Sigmoid colon (tissue), 7 donors: ENCODE data around the gene C5AR2. TPM values are rescaled to one million over a fixed set of nuclear protein-coding genes. Genes with fewer than 3 reads are reported as not detected.

Experiments used
- DNase-seq: peaks from one replicate; pipeline ENCODE4 v3.0.0-alpha.2; 2019
- H3K27ac ChIP-seq, 4 donors: fragments of 200-600 bp; sonication (generic); one replicate each; pipeline ENCODE4 v1.5.1; 2016 to 2019; ENCODE audit warnings: mild to moderate bottlenecking in 1 of 4
- H3K27me3 ChIP-seq, 3 donors: fragments of 200-600 bp; sonication (generic); one replicate each; pipeline ENCODE4 v1.5.1; 2019; ENCODE audit warnings: mild to moderate bottlenecking in 1 of 3
- H3K36me3 ChIP-seq, 4 donors: fragments of 200-600 bp; sonication (generic); one replicate each; pipeline ENCODE4 v1.5.1; 2016 to 2019
- H3K4me1 ChIP-seq, 4 donors: fragments of 200-600 bp; sonication (generic); one replicate each; pipeline ENCODE4 v1.5.1; 2017 to 2019
- H3K4me3 ChIP-seq, 4 donors: fragments of 200-600 bp; sonication (generic); one replicate each; pipeline ENCODE4 v1.5.1; 2017 to 2019; ENCODE audit warnings: mild to moderate bottlenecking in 2 of 4, moderate library complexity in 1 of 4
- H3K9me3 ChIP-seq, 4 donors: fragments of 200-600 bp in 3 of 4; sonication (generic) in 3 of 4; one replicate each; pipeline versions ENCODE4 v1.5.1 to v1.6.1; 2013 to 2019
- CTCF ChIP-seq, 4 experiments: fragments of 450-650 bp in 3 of 4; fragments of 200-600 bp in 1 of 4; IDR thresholded peaks; one replicate each; pipeline ENCODE4 v1.5.1; 2016 to 2019; ENCODE audit warnings: antibody characterized with exemption in 4 of 4, mild to moderate bottlenecking in 3 of 4, moderate library complexity in 2 of 4
- EP300 ChIP-seq, 4 donors: sonication (generic); formaldehyde crosslinking; IDR thresholded peaks; one replicate each; pipeline ENCODE4 v1.6.1; 2017; ENCODE audit warnings: antibody characterized with exemption in 4 of 4
- POLR2A ChIP-seq, 2 donors: fragments of 450-650 bp; IDR thresholded peaks; one replicate each; pipeline ENCODE4 v1.6.1; 2016; ENCODE audit warnings: antibody characterized with exemption in 2 of 2, mild to moderate bottlenecking in 2 of 2, moderate library complexity in 2 of 2
- POLR2AphosphoS5 ChIP-seq, 4 donors: sonication (generic); formaldehyde crosslinking; IDR thresholded peaks; one replicate each; pipeline ENCODE4 v1.6.1; 2017; ENCODE audit warnings: antibody characterized with exemption in 4 of 4
- WGBS, 2 donors: extraction: QIAGEN DNeasy Blood & Tissue Kit; methylation state at CpG; one replicate each; pipeline ENCODE4 v1.1.7; 2013; 5-methylcytosine and 5-hydroxymethylcytosine counted together
- intact Hi-C: fragments of 100-400 bp; cut with DNase I; formaldehyde crosslinking; loops from one replicate; pipeline ENCODE4 v1.15.1; 2023
- polyA plus RNA-seq, 3 donors: library from polyadenylated mRNA; stranded (reverse); fragments of 200-250 nt; gene quantifications; one replicate each; pipeline ENCODE4 v1.2.3, GENCODE V29; 2013
- total RNA-seq, 4 donors: library from RNA; depleted of rRNA; stranded (reverse); fragments of >200 nt; gene quantifications; one replicate each; pipeline ENCODE4 v1.1.0, GENCODE V29; 2016
- donor health status: healthy with polysubstance abuse.
- donor health status: Bipolar disorder and iron deficiency.
- donor health status: healthy.

The C5AR2 gene
- total and polyA plus RNA-seq, 7 donors, result 0.60 to 2.7 (median 1.4) TPM

- DNase-seq, result no peak
- no peaks in the 10 kb centered on the region for H3K36me3 ChIP-seq
- intact Hi-C loops, result no loop called here
- WGBS, 2 donors, result 85 to 89% methylated on average over 10 of the region's 10 CpGs
- peaks cover 0 to 6% (median 0%) of the 10 kb centered on the region in 4 donors for H3K4me1 ChIP-seq
- TF ChIP-seq POLR2A (IDR thresholded peaks at IDR 0.05), result no peak
- no peak for TF ChIP-seq CTCF (IDR thresholded peaks at IDR 0.05)
- TF ChIP-seq POLR2AphosphoS5 (IDR thresholded peaks at IDR 0.05), result no peak
- no peak for TF ChIP-seq EP300 (IDR thresholded peaks at IDR 0.05)
- H3K27ac ChIP-seq, result no peak overlapping the region
- no peaks in the 10 kb centered on the region for H3K27me3 ChIP-seq
- H3K9me3 ChIP-seq, result no peaks in the 10 kb centered on the region
- H3K4me3 ChIP-seq, result no peak overlapping the region
Measured at GRCh38 chr19:47302249-47302648, 29.7 kb upstream of the C5AR2 start.

- Histone ChIP-seq H3K36me3 (no peaks in the 10 kb centered on the region), H3K4me1 (peaks cover 0 to 6% (median 0%) of the 10 kb centered on the region in 4 donors), H3K4me3 (no peak overlapping the region), H3K27ac (no peak overlapping the region), H3K27me3 (no peaks in the 10 kb centered on the region), H3K9me3 (no peaks in the 10 kb centered on the region)
- TF ChIP-seq CTCF (IDR thresholded peaks at IDR 0.05), result no peak
- no peak for TF ChIP-seq POLR2A (IDR thresholded peaks at IDR 0.05)
- no peak for TF ChIP-seq POLR2AphosphoS5 (IDR thresholded peaks at IDR 0.05)
- WGBS, 2 donors, result 62 to 84% methylated on average over 6 of the region's 6 CpGs
- no peak for DNase-seq
- intact Hi-C loops, result no loop called here
Measured at GRCh38 chr19:47303966-47304365, 28.0 kb upstream of the C5AR2 start.

- intact Hi-C loops, result no loop called here
Measured at GRCh38 chr19:47305309-47305751, 26.6 kb upstream of the C5AR2 start.

GRCh38 chr19:47306303-47306702 is 25.7 kb upstream of the C5AR2 start:
- Histone ChIP-seq H3K4me1 (peaks cover 0 to 6% (median 0%) of the 10 kb centered on the region in 4 donors), H3K4me3 (no peak overlapping the region), H3K36me3 (no peaks in the 10 kb centered on the region), H3K9me3 (no peaks in the 10 kb centered on the region), H3K27ac (no peak overlapping the region), H3K27me3 (peaks cover 0 to under 1% (median 0%) of the 10 kb centered on the region in 3 donors)
- TF ChIP-seq POLR2AphosphoS5 (IDR thresholded peaks at IDR 0.05), result no peak
- no peak for TF ChIP-seq CTCF (IDR thresholded peaks at IDR 0.05)
- TF ChIP-seq POLR2A (IDR thresholded peaks at IDR 0.05), result no peak
- no peak for TF ChIP-seq EP300 (IDR thresholded peaks at IDR 0.05)
- 88 to 90% methylated on average over 3 of the region's 3 CpGs for WGBS, 2 donors
- intact Hi-C loops, result no loop called here
- no peak for DNase-seq

More at GRCh38 chr19:47305309-47305751, 26.6 kb upstream of the C5AR2 start:
- TF ChIP-seq EP300 (IDR thresholded peaks at IDR 0.05), result no peak
- TF ChIP-seq POLR2A (IDR thresholded peaks at IDR 0.05), result no peak
- TF ChIP-seq POLR2AphosphoS5 (IDR thresholded peaks at IDR 0.05), result peak in 1 of 4 donors; percentile 14
- TF ChIP-seq CTCF (IDR thresholded peaks at IDR 0.05), result peak; percentile 76 to 96 (median 84)
- H3K27ac ChIP-seq, result no peak overlapping the region
- H3K4me3 ChIP-seq, result no peak overlapping the region
- no peaks in the 10 kb centered on the region for H3K9me3 ChIP-seq
- peak; percentile 83 for DNase-seq
- 2 to 6% methylated on average over 14 of the region's 14 CpGs for WGBS, 2 donors
- peaks cover 0 to 6% (median 0%) of the 10 kb centered on the region in 4 donors for H3K4me1 ChIP-seq
- H3K27me3 ChIP-seq, result no peaks in the 10 kb centered on the region
- no peaks in the 10 kb centered on the region for H3K36me3 ChIP-seq

GRCh38 chr19:47309038-47309437 is 22.9 kb upstream of the C5AR2 start:
- H3K9me3 ChIP-seq, result no peaks in the 10 kb centered on the region
- TF ChIP-seq CTCF (IDR thresholded peaks at IDR 0.05), result no peak
- TF ChIP-seq POLR2AphosphoS5 (IDR thresholded peaks at IDR 0.05), result no peak
- DNase-seq, result no peak
- peaks cover 0 to 14% (median 7%) of the 10 kb centered on the region in 3 donors for H3K27me3 ChIP-seq
- no peaks in the 10 kb centered on the region for H3K36me3 ChIP-seq
- 79 to 80% methylated on average over 8 of the region's 8 CpGs for WGBS, 2 donors
- no peak overlapping the region for H3K4me3 ChIP-seq
- no peak overlapping the region for H3K27ac ChIP-seq
- H3K4me1 ChIP-seq, result peaks cover 0 to 6% (median 0%) of the 10 kb centered on the region in 4 donors
- intact Hi-C loops, result no loop called here
